Astrocyte of the spinal cord (primary cell): ENCODE measurements around the gene REX1BD.

Experiments used
- DNase-seq: peaks from one replicate; pipeline ENCODE4 v3.0.0; 2011; ENCODE audit warnings: low read depth, low spot score
- H3K4me3 ChIP-seq: 2 replicates; pipeline ENCODE4 v1.5.1; 2011; ENCODE audit warnings: low read depth, mild to moderate bottlenecking, low read length, moderate library complexity
- in situ Hi-C: cut with HindIII; loops from 2 replicates; pipeline ENCODE4 v1.10.0; 2017; ENCODE audit warnings: low sequenced_read_pairs
- TF ChIP-seq, protein P1 (sequence below): IDR thresholded peaks from 2 replicates; pipeline ENCODE4 v1.5.1; 2012; ENCODE audit warnings: low read depth, mild to moderate bottlenecking, low read length, inconsistent platforms

REX1BD gene

DNA sequence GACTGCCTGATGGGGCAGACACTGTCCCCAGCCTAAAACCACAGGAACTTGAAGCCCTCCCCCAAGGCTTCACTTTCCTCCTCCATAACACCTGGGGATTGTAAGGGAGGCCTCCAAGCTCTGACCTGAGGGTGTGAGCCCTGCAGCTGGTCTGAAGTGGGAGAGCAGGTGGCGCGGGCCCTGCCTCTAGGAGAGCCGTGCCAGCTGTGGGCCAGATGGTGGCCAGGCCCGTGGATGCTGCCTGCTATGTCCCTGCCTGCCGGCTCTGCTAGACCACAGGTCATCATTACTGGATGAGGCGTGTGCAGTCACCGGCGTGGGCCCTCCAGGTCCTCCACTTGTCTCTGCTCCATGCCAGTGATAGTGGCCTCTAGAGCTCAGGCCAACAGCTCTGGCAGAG is 44.7 kb downstream of the REX1BD start:
- H3K4me3 ChIP-seq: no peak overlapping the region
- DNase-seq: no peak
- TF ChIP-seq, protein P1, sequence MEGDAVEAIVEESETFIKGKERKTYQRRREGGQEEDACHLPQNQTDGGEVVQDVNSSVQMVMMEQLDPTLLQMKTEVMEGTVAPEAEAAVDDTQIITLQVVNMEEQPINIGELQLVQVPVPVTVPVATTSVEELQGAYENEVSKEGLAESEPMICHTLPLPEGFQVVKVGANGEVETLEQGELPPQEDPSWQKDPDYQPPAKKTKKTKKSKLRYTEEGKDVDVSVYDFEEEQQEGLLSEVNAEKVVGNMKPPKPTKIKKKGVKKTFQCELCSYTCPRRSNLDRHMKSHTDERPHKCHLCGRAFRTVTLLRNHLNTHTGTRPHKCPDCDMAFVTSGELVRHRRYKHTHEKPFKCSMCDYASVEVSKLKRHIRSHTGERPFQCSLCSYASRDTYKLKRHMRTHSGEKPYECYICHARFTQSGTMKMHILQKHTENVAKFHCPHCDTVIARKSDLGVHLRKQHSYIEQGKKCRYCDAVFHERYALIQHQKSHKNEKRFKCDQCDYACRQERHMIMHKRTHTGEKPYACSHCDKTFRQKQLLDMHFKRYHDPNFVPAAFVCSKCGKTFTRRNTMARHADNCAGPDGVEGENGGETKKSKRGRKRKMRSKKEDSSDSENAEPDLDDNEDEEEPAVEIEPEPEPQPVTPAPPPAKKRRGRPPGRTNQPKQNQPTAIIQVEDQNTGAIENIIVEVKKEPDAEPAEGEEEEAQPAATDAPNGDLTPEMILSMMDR: no peak
- in situ Hi-C loops: no loop called here

DNA sequence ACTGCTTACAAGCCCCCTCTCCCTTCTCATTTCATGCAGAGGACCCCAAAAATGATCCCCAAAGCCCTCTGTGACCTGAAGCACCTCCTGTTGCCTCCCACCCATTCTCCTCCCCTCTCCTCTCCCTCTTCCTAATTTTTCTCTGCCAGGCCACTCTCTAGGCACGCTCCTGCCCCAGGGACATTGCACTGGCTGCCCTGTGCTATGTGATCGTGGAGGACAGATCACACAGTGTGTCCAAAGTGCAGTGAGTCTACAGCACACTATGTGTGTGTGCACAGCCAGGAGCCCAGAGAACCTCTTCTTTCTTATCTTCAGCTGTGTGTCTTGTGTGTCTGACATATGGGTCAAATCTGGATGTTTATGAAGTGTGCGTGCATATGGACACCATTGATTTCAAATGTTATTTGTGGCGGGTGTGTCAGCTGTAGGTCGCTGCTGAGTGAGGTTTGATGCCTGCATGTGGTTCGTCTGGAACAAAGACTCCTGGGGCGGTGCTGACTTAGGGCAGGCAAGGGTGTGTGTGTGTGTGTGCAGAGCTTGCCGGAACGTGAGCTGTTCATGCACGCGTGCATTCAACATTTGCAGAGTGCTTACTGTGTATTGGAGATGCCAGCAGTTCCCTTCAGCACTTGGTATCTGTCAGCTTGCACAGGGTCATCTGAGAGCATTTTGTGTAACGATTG is 46.2 kb downstream of the REX1BD start:
- TF ChIP-seq, protein P1: no peak
- no peak for DNase-seq
- no peak overlapping the region for H3K4me3 ChIP-seq
- in situ Hi-C loops: no loop called here

DNA sequence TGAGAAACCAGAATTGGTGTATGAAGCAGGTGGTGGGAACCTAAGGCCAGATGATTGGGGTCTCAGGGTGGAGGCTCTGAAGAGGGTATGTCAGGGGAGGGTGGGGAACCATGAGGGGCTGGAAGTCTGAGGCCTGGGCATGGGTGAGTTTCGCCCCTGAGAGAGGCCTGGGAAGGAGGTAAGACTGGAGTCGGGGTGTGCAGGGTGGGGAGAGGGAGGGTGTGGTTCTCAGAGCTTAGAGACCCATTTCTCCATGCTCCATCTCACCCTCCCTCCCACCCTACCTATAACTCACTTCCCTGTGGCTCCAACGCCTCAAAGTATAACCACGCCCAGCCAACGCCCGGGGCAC is 47.2 kb downstream of the REX1BD start:
- in situ Hi-C loops: no loop called here
- TF ChIP-seq, protein P1: no peak
- no peak for DNase-seq
- no peak overlapping the region for H3K4me3 ChIP-seq

DNA sequence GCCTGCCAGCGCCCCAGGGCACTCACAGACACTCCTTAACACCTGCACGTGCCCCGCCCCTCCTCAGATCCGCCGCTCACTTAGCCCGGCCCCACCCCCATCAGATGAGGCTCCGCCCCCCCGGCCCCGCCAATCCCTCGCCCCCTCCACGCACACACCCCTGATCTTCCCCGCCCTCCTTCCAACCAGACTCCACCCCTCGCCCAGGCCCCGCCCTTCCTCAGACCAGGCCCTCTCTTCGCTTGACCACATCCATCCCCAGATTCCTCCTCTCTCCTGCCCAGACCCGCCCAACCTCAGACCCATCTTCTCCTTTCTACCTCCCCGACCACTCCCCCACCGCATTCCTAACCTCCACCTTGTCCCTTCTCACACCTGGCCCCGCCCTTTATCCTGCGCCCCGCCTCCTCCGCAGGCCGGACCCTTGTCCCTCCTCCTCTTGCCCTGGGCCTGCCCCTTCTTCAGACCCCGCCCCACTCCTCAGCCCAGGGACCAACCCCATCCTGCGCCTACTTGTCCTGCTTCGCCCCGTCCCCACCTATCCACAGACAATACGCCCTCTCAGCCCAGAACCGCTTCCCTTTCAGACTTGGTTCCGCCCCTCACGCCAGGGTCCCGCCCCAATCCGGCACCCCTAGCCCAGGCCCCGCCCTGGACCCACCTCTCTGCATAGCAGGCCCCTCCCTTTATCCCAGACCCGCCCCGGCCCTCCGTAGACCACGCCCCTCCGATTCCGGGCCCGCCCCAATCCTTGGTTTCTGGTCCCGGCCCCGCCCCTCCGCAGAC is 47.8 kb downstream of the REX1BD start:
- H3K4me3 ChIP-seq: peak overlapping the region; percentile 49
- in situ Hi-C loops: no loop called here
- peak; percentile 96 for DNase-seq
- TF ChIP-seq, protein P1: no peak

DNA sequence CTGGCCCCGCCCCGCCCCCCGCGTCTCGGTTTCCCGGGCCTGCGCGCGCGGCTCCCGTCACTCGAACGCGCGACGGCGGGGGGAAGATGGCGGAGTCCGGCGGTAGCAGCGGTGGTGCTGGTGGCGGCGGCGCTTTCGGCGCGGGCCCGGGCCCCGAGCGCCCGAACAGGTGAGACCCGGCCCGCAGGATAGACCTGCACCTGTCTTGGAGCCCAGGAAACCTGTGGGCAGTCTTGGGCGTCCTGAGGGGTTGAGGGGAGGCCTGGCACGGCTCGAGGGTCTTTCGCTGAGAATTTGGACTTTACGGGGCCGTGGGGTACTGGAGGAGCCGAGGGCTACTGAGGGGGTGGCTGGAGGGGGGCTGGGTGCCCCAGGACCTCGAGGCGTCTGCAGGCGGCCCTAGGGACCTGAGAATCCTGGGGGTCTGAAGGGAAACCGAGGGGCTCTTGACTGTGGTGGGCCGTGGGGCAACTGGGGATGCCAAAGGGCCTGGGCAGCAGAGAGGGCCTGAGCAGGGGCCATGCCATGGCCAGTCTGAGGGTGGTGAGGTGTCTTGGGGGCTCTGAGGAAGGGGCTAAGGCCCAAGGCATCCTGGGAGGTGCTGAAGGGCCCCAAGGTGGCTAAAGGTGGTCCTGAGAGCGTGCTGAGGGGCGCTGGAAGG is 48.5 kb downstream of the REX1BD start, which contains the start of gene KLHL26:
Gene KLHL26 (plus strand): TSS at position 60 of the 661 bp plus-strand sequence. CDS start 27 bp downstream, at position 87.
- TF ChIP-seq, protein P1: no peak
- peak within 1 kb of the TSS; percentile 81 for H3K4me3 ChIP-seq
- no peak for DNase-seq
- in situ Hi-C loops: no loop called here
